Coronary artery (tissue), 2 donors: Measurements from ENCODE around the gene RAB31.

Experiments used
- DNase-seq: peaks from one replicate; pipeline ENCODE4 v3.0.0-alpha.2; 2017; ENCODE audit warnings: low spot score
- H3K27ac ChIP-seq, 2 donors: fragments of 200-600 bp; sonication (generic); one replicate each; pipeline ENCODE4 v1.5.1; 2016 to 2019
- H3K4me3 ChIP-seq: fragments of 200-600 bp; sonication (generic); 2 replicates; pipeline ENCODE4 v1.5.1; 2016; ENCODE audit warnings: mild to moderate bottlenecking, moderate library complexity
- TF ChIP-seq, protein P1 (sequence below): fragments of 200-600 bp; sonication (generic); IDR thresholded peaks from one replicate; pipeline ENCODE4 v1.5.1; 2019; ENCODE audit warnings: antibody characterized with exemption

The RAB31 gene

DNA sequence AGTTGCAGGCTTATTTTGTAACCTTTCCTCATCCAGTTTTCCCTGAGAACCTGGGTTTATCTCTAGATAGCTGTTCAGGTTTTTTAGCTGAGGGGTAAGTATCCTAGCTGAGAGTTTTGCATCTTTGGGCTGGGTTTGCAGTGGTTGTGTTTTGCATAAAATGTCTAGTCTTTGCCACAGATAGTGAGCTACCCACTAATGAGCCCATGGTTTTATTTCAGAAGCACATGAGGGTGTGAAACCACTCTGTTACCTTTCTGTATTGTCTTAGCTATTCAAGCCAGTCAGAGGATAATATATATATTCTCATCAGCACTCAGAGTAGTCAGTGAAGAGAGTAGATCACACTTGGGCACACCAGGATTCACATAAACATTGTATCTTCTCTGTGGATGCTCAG lies 153.1 kb downstream of the RAB31 start:
- Histone ChIP-seq H3K27ac (no peak overlapping the region), H3K4me3 (no peak overlapping the region)
- TF ChIP-seq, protein P1, sequence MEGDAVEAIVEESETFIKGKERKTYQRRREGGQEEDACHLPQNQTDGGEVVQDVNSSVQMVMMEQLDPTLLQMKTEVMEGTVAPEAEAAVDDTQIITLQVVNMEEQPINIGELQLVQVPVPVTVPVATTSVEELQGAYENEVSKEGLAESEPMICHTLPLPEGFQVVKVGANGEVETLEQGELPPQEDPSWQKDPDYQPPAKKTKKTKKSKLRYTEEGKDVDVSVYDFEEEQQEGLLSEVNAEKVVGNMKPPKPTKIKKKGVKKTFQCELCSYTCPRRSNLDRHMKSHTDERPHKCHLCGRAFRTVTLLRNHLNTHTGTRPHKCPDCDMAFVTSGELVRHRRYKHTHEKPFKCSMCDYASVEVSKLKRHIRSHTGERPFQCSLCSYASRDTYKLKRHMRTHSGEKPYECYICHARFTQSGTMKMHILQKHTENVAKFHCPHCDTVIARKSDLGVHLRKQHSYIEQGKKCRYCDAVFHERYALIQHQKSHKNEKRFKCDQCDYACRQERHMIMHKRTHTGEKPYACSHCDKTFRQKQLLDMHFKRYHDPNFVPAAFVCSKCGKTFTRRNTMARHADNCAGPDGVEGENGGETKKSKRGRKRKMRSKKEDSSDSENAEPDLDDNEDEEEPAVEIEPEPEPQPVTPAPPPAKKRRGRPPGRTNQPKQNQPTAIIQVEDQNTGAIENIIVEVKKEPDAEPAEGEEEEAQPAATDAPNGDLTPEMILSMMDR: no peak
- DNase-seq: no peak

DNA sequence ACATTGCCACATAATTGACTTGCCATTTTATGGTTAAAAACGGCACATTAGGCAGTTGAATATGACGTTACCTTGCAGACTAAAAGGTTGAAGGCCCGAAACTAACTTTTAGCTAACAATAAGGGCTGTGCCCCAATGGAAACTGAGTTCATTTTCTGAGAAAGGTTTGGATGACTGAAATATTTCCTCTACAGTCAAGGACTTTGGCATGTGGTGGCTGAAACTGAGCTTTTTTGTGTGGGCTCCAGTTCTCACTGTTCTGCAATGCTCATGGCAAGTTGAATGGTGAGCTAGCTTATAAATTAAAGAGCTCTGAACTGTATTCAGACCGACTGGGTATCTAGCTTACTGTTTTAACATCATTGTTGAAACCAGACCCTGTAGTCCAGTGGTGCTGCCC lies 153.8 kb downstream of the RAB31 start:
- Histone ChIP-seq H3K27ac (no peak overlapping the region), H3K4me3 (no peak overlapping the region)
- TF ChIP-seq, protein P1: no peak
- DNase-seq: no peak

DNA sequence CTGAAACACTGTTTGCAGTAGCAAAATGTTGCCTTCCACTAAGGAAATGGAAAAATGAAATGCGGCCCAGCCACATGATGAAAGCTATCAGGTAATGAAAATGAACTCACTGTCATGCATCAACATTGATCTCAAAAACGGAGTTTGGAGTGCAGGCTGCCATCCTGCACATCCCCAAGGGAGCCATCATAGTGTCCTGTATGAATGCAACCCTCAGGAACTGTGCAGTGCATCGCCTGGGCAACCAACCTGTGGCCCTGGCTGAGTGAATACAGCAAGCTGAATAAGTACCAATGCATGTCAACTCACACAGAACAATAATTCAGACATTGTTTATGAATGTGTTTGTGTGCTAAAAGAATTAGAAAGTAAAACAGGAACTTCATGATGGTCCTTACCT lies 154.6 kb downstream of the RAB31 start:
- TF ChIP-seq, protein P1: no peak
- no peak for DNase-seq
- no peak overlapping the region for H3K4me3 ChIP-seq

DNA sequence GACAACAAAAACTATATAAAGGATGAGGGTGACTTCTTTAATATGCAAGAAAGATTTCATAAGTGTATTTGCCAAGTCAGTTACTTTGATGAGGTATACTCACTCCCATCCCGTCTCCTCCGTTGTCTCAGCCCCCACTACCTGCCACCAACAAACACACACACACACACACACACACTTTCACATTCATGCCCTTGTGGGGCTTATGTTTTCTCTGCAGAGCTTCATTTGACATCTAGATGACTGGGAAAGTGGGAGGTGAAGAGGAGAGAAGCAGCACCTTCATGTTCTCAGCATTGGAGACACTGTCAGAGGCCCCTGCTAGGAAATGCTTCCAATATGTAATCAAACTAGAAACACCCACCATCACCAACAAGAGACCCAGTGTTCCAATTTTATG lies 155.2 kb downstream of the RAB31 start:
- DNase-seq: no peak
- H3K4me3 ChIP-seq: no peak overlapping the region
- H3K27ac ChIP-seq: no peak overlapping the region
- TF ChIP-seq, protein P1: no peak

More for the DNA sequence above, 154.6 kb downstream of the RAB31 start:
- no peak overlapping the region for H3K27ac ChIP-seq

DNA sequence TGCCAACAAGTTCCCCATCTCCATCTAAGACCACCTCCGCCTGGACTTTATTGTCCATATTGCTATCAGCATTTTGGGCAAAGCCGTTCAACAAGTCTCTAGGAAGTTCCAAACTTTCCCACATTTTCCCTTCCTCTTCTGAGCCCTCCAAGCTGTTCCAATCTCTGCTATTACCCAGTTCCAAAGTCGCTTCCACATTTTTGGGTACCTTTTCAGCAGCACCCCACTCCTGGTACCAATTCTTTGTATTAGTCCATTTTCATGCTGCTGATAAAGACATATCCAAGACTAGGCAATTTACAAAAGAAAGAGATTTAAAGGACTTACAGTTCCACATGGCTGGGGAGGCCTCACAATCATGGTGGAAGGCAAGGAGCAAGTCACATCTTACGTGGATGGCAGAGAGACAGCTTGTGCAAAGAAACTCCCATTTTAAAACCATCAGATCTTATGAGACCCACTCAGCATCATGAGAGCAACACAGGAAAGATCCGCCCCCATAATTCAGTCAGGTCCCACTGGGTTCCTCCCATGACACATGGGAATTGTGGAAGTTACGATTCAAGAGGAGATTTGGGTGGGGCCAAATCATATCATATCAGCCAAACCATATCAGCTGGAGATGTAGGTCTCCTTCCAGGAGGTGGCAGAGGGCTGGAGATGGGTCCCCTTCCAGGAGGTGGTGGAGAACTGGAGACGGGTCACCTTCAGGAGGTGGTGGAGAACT lies 157.8 kb downstream of the RAB31 start:
- DNase-seq: no peak
- TF ChIP-seq, protein P1: no peak
- no peak overlapping the region for H3K27ac ChIP-seq
- H3K4me3 ChIP-seq: no peak overlapping the region

DNA sequence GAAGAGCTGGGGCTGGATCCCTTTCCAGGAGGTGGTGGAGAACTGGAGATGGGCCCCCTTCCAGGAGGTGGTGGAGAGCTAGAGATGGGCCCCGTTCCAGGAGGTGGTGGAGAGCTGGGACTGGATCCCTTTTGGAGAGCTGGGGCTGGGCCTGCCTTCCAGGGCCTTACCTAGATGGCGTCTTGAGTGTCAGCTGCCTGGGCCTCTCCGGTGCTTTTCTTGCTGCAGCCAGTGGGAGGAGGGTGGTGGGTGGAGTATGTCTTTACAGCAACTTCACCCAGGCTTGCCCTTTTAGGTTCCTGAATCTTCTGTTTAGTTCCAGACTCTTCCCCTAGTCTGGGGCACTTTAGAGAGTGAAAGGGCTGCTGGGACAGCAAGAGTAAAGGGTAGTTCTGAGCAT lies 158.5 kb downstream of the RAB31 start:
- TF ChIP-seq, protein P1: no peak
- Histone ChIP-seq H3K4me3 (no peak overlapping the region), H3K27ac (no peak overlapping the region)
- DNase-seq: no peak

DNA sequence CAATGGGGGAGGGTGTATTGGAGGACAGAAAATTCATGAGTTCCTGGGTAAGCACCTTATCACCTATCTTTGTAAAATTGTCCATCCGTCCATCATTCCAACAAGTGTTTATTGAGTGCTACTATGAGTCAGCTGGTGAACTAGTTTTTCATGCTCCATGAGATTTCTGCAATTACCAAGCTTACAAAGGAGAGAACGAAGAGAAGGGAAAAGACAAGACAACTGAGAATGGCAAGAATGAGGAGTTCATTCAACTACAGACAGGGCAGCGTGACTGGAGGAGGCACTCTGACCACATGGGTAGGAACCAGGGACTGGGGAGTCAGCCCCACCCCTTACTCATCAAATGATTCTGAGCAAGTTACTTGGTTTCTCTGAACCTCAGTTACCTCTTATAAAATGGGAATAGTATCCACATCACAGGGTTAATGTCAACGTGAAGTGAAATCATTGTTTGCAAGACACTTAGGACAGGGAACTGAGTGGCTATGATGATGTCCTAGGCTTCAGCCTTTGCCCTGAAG lies 159.0 kb downstream of the RAB31 start:
- Histone ChIP-seq H3K27ac (no peak overlapping the region), H3K4me3 (no peak overlapping the region)
- TF ChIP-seq, protein P1: no peak
- no peak for DNase-seq
